NB4 (cell line): ENCODE data around the gene HPGD.

ENCODE experiments used
- MAX ChIP-seq: IDR thresholded peaks from 2 replicates; pipeline ENCODE4 v1.6.1; 2011; ENCODE audit warnings: low read depth, low read length
- MYC ChIP-seq: IDR thresholded peaks from 2 replicates; pipeline ENCODE4 v1.6.1; 2011; ENCODE audit warnings: low read depth, low read length
- POLR2A ChIP-seq: IDR thresholded peaks from 2 replicates; pipeline ENCODE4 v1.6.1; 2011; ENCODE audit warnings: mild to moderate bottlenecking; ENCODE audit not compliant: insufficient read length; ENCODE audit errors: extremely low read depth
- TF ChIP-seq, protein P1 (sequence below): IDR thresholded peaks from one replicate; pipeline ENCODE4 v1.5.1; 2012; ENCODE audit warnings: low read depth, low read length

DNA sequence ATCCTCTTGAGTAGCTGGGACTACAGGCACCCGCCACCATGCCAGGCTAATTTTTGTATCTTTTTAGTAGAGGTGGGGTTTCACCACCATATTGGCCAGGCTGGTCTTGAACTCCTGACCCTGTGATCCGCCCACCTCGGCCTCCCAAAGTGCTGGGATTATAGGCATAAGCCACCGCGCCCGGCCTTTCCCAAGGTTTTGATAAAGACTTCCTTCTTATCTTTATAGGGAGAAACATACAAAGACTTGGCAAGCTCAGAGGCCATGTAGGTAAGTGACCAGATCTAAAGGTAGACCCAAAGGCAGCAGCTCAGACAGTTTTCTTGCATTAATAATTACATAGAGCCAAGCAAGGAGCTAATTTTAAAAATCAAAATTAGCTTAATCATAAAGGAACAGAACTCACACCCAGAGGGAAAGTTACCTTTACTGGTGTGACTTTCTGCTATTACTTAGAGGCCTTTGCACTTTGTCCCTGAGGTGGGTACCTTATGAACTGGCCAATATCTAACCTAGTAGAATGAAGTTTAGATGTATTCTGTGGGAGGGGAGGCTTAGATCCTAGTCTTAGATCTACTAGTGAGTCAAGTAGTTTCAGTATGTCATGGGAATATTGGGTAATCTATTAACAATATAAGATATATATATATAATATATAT, 67.3 kb downstream of the HPGD start:
- TF ChIP-seq POLR2A (no peak), MAX (no peak), MYC (no peak)
- TF ChIP-seq, protein P1, sequence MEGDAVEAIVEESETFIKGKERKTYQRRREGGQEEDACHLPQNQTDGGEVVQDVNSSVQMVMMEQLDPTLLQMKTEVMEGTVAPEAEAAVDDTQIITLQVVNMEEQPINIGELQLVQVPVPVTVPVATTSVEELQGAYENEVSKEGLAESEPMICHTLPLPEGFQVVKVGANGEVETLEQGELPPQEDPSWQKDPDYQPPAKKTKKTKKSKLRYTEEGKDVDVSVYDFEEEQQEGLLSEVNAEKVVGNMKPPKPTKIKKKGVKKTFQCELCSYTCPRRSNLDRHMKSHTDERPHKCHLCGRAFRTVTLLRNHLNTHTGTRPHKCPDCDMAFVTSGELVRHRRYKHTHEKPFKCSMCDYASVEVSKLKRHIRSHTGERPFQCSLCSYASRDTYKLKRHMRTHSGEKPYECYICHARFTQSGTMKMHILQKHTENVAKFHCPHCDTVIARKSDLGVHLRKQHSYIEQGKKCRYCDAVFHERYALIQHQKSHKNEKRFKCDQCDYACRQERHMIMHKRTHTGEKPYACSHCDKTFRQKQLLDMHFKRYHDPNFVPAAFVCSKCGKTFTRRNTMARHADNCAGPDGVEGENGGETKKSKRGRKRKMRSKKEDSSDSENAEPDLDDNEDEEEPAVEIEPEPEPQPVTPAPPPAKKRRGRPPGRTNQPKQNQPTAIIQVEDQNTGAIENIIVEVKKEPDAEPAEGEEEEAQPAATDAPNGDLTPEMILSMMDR: no peak
